Fibroblast of skin of left quadriceps (primary cell): ENCODE results near the gene HERC2.
"Not testable (repeated sequence)": the region's sequence is repeated elsewhere in the genome, so short reads cannot be mapped to it uniquely, and the experiment has no call there.

Experiments
- DNase-seq, 2 experiments: peaks; one replicate each; pipeline ENCODE4 v3.0.0-alpha.2; 2013; ENCODE audit warnings: low read depth in 2 of 2

The HERC2 gene

DNA sequence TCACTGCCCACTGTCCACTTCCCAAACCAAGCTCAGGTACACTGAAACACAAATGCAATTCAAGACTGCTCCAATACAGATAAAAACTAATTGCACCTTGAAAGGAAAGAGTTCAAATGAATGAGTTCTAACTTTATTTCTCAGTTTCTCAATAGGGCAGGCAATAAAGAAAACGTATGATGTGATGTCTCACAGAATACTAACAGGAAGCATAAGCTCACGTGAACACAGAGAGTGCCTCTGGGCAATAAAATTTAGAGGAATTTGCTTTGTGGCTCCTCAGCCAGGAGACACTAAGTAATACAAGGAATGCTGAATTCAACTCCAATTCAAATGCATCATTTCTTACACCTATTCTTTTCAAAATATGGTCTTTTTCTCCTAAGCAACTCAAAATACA lies 140.6 kb downstream of the HERC2 start:
- no peak for DNase-seq

DNA sequence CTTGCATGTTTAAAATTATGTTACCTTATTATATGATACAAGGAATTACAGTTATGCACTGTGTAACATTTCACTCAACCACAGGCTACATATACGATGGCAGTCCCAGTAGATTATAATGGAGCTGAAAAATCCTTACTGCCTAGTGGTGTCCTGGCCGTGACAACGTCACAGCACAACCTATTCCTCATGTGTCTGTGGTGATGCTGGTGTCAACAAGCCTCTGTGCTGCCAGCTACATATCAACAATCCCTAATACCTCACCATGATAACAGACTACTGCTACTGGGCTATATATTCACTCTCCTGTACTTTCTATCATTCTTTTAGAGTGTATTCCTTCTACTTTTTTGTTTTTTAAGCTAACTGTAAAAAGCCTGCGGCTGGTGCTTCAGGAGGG lies 142.7 kb downstream of the HERC2 start:
- DNase-seq: no peak

DNA sequence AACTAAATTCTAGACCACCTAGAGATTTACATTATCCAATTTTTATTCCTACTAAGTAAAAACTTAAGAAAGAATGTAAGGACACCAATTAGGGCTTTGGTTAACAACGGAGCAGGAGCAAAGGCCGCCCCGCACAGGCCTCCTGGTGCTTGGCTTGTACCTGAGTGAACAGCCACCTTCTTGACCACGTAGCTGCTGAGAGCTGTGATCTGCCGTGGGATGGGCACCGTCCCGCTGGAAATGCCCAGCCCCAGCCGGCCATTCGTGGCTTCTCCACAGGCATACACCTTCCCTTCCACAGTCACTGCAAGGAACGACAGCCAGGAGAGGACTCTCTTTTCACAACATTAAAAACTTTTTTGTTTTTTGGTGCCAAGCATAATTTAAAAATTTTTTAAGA lies 143.3 kb downstream of the HERC2 start:
- no peak for DNase-seq

DNA sequence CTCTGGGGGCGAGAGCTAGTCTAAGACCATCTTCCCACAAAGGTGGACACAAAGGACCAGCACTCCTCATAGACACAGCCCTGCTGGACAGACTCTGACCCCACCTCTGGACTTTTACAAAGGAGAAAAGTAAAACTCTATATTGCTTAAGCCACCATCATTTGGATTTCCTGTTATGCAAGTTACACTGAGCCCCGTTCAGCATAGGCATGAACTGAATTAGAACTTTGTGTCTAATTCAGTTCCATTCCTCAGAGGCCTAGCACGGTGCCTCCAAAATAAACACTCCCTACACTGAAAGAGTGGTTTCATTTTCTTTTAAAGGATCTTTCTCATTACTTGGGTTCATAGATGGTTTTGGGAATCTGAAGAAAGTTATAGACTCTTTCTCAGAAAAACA lies 143.7 kb downstream of the HERC2 start:
- no peak for DNase-seq

DNA sequence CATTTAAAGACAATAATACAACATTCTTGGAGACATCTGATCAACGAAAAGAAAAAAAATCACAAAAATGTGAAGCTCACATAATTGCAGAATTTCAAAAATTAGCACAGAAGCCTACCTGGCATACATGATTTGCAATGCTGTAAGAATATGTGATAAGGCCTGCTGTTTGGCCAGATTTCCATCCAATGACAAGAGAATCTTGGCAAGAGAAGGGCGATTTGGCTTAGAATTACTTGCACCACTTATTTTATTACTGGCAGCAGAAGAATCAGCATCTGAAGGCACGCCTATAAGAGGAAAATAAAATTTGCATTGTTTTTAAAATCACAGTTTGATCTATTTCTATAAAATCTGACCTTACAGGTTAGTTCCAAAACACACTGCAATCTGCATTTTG lies 152.6 kb downstream of the HERC2 start:
- no peak for DNase-seq

DNA sequence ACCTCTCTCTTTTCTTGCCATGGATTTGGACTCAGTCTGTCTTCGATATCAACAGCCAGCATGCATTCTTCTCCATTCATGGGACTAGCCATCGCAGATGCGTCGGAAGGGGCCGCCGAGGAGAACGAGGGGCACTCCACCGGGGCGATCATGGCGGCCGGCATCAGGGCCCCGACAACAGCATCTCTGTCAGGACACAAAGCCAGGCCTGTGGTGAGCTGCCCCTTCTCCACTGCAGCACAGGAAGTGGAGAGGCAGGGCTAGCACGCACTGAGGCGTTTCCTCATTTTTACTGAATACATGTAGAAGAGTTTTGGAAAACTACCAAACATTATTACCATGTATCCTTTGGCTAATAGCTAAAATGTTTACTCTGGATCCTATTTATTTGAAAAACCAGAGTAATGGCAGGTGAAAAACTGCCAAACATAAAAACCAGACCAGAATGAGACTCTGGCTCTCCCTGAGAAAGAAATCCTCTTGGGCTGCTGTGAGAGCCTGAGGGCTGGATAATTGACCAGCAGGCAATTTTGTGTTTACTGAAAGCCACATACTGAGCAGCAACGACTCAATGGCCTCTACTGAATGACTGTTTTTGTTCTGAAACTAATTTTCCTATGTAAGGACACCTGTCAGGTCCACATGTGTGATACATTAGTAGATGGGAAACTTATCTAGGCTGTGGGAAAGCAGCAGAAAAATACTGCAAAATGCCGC lies 153.4 kb downstream of the HERC2 start:
- not testable (repeated sequence) for DNase-seq

DNA sequence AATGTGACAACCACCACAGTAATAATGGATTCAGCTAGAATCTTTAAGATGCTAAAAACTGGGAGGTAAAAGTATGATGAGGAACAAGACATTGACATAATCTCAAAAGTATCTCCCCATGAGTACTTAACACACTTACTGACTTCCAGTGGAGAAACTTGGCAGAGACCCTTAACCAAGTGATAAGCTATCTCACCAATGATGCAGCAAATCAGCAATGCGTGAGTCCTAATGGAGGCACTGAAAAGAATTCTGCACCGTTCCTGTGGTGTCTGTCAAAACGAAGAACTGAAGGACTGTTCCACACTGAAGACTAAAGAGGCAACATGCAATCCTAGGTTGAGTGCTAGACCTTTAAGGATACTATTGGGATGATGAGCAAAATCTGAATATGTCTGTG lies 154.9 kb downstream of the HERC2 start:
- DNase-seq: no peak

DNA sequence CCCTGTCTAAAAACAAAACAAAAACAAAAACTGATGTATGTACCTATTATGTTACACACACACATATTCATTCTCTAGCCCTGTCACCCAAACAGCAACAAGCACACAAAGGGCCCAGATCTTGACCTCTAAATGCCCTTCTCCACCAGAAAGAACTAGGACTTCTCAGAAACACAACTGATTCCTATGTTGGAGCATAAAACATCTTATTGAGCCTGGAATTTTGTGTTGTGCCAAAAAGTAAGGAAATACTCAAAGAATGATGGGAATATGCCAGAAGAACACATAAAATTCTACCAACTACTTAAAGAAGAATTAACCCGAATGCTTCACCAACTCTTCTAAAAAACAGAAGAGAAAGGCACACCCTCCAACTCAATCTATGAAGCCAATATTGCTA lies 156.2 kb downstream of the HERC2 start:
- DNase-seq: no peak

DNA sequence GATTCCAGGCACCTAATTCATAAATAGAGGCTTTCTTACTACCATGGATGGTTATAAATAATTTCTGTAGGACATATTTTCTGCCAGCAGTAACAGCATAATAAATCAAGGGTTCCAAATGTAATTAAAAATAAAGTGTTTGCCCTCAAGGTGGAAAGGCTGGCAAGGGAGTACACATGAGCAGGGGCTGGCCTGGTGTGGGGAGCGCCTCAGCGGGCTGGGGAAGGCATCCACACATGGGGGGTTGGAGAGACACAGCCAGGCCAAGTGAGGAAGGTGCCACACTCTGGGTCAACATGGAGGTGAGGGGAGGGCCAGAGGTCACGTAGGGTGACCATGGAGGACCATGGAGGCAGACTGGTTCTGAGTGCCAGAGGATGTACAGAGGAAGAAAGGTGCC lies 157.1 kb downstream of the HERC2 start:
- DNase-seq: no peak

DNA sequence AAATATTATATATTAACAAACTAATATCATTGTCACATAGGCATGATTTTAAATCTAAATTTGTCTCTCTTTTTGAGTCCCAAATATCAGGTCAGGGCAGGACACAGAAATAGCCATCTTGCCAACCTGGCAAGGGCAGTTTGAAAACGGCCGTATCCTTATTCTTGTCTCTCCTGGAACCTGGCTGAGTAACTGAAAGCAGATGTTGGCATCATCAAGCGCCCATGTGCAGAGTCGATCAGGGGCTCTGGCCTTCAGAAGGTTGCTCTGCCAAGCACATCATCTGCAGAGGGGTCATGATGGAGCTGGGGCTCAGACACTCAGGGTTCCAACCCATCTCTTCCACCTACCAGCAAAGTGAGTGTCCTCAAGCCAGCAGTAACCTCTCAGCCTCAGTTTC lies 167.7 kb downstream of the HERC2 start:
- DNase-seq: no peak

DNA sequence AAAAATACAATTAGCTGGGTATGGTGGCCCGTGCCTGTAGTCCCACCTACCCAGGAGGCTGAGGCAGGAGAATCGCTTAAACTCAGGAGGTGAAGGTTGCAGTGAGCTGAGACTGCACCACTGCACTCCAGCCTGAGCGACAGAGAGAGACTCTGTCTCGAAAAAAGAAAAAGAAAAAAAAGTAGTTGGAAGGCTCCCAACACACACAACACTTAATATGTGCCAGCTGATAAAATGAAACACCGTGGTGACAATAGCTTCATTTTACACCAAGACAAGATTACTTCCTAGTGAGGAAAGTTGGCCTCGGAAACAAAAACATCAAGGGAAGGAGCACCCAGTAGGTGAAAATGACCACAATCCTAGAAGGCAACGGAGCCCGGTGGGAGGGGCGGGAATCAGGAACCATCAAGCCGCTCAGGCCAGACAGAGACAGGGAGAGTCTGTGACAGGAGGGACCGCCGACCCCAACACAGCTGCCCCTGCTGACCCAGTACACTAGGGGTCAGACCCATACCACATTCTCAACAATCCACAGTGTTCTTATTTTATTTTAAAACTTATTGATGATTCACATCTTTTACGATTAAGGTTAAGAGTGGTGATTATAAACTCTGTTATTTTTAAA lies 168.4 kb downstream of the HERC2 start:
- no peak for DNase-seq

DNA sequence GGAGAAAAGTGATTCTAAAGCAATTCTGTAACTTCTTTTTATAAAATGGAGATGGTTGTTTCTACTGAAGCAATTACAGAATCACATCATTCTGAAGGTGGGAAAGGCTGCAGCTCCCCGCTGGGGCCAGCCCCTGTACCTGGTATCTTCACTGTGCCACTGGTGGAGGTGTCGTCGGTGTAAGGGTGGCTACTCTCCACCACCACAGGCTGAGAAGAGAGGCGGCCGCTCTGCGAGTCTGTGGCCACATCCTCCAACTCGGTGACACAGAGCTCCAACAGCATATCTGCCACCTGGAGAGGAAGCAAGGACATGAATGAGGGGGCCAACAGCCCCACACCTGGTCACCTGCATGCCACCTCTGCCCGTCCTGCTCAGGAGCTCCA lies 169.4 kb downstream of the HERC2 start:
- not testable (repeated sequence) for DNase-seq

DNA sequence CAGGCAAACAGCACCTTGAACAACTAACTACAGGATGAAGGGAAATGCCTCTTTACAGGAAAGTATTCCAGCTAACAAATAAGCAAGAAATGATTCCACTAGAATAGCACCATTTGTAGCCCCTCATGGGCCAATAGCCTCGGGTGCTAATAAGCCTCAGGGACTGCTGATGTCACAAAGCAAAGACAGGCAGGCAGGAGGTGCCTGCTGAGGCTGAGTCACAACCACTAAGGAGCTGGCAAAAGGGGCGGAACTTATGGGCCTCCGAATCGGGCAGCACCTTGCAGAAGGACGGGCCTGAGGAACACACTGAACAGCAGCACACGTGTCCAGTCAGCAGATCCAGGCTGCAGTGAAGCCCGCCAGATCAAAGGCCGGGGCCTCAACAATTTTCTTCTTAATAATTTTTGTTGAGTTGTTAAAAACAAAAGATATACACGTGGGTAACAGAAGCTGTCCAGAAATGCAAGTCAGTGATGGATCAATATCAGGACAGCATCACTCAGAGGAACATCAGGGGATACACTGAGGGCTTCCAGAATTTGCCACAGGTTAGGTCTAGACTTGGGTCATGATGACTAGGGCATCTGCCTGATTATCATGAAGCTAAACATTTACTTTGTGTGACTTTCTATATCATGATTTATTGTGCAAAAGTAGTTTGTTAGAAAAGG lies 170.0 kb downstream of the HERC2 start:
- DNase-seq: not testable (repeated sequence)

DNA sequence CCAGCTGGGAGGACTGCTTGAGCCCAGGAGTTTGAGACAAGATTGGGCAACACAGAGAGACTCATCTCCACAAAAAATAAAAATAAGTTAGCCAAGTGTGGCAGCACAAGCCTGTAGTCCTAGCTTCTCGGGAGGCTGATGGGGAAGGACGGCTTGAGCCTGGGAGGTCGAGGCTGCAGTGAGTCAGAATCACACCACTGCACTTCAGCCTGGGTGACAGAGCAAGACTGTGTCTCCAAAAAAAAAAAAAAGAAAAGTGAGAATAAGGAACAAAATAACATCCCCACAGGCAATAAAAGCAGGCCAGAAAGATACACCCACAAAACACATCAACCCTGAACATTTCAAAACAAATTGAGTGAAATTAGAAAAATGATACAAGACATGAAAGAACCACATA lies 174.2 kb downstream of the HERC2 start:
- DNase-seq: no peak

DNA sequence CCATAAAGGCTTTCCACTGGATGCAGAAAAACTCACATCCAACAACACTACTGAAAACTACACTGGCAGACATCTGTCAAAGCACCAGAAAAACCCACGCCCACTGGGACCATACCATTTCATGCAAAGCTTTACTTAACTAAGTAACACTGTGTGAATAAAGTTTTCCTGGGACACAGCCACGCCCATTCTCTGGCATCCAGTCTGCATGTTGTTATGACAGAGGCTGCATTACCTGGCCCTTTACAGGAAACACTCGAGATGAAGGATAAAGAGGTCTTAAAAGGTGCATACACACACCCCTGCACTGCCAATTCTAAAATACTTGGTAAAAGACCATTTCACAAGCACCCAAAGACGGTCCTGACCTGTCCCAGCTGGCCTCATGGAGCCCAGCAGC lies 176.6 kb downstream of the HERC2 start:
- not testable (repeated sequence) for DNase-seq

DNA sequence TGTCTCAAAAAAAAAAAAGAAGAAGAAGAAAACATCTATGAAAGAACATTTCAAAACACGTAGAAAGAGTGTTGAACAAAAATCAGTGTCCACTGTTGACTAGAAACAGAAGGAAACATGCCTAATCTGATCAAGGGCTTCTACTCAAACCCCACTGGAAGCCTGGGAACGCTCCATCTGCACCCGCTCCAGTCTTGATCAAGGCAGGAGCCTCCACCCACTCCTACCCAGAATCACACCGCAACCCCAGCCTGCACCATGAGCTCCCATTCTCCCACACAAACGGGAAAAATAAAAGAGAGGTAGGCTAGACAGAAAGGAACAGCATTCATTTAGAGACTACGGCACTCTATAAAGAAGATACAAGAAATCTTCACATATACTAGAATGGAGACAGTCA lies 181.9 kb downstream of the HERC2 start:
- no peak for DNase-seq

DNA sequence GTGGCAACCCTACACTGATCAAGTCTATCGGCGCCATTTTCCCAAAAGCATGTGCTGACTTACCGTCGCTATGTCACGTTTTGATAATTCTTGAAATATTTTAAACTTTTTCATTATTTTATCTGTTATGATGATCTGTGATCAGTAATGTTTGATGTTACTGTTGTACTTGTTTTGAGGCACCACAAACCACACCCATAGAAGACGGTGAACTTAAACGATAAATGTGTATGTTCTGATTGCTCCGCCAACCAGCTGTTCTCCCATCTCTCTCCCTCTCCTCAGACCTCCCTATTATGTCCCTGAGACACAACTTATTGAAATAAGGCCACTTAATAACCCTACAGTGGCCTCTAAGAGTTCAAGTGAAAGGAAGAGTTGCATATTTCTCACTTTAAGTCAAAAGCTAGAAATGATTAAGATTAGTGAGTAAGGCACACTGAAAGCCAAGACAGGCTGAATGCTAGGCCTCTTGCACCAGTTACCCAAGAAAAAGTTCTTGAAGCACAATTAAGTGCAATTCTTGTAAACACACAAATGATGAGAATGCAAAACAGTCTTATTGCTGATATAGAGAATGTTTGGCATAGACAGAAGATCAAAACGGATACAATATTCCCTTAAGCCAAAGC lies 184.5 kb downstream of the HERC2 start:
- DNase-seq: not testable (repeated sequence)

DNA sequence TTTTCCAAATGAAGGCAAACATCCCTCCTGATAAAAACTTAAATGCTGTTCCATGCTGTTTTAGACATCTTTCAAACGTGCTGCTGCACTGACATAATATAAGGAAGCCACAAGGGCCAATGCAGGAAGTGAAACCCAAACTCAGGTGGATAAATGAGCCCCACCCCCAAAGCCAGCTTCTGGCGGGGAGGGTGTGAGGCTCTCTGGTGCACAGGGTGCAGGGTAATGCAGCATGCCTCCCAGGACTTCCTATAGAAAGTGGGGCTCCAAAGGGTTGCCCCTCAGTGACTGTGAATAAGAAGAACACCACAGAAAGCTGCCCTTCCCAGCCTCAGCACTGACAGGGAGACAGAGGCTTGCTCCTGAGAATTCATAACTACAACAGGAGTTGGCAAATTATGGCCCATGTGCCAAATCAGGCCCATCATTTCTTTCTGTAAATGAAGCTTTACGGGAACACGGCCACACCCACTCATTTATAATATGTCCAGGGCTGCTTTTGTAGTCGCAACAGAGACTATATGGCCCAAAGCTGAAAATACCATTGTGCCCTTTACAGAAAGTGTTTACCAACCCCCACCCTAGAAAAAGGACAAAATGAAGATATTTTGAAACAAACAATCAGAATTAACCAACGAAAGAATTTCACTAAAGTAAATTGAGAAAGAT lies 185.6 kb downstream of the HERC2 start:
- DNase-seq: not testable (repeated sequence)

DNA sequence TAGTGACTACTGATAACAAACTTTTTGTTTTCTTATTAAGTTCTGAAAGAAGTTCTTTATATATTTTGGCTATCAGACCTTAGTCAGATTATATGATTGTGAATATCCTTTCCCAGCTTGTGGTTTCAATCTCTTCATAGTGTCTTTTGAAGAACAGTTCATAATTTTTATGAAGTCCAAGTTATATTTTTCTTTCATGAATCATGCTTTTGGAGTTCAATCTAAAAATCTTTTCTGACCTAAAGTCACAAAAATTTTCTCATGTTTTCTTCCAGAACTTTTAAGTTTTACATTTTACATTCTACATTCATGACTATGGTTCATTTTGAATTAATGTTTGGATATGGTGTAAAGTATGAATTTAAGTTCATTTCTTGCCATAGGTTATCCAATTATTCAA lies 188.7 kb downstream of the HERC2 start:
- peak in 1 of 2 experiments; percentile 6 for DNase-seq

DNA sequence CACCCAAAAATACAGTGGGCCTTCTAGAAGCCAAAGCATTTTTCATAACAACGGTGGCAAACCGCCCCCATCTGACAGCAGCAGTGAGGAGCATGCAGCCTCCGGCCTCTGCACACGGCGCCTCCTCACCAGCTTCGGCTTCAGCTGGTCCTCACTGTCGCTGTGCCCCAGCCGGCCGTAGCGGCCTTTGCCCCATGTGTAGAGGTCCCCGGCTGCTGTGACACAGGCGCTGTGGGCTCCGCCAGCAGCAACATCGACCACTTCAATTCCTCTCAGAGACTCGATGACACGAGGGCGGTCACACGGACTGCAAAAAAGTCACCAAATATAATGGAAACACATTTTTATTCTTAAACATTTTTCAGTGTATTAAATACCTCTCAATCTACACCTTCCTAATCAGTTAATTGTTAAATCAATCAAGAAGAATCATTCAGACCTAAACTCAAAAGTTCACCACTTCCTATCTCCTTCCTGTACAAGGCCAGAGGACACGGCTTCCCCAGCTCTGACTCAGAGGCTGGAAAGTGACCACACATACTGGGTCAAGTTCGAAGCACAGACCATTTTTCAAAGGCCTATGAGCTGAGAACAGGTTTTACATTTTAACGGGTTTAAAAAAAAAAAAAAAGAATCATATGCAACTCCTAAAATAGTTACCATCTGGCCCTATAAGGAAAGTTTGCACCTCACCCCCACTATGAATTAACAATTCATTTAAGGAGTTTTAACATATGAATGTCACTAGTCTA lies 189.3 kb downstream of the HERC2 start:
- no peak for DNase-seq

DNA sequence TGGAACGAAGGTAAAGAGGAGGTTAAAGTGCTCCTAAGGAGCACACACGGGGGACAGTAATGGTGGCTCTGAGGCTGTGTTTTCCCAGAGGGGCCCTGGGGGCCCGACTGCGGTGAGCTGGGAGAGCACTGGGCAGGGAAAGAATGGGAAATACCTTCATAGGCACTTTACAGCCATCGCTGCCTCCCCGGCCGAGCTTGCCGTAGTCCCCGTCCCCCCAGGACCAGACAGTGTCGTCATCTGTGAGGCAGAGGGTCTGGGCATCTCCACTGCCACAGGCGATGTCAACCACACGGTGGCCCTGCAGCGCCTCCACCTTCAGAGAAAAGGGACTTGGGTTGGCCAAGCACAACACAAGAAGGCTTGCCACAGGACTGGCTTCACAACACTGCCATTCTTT lies 190.0 kb downstream of the HERC2 start:
- no peak for DNase-seq
